Stomach (tissue), 4 donors: ENCODE results near the gene BIRC7.

Experiments
- EP300 ChIP-seq: sonication (generic); formaldehyde crosslinking; IDR thresholded peaks from one replicate; pipeline ENCODE4 v1.6.1; 2017; ENCODE audit warnings: antibody characterized with exemption
- POLR2A ChIP-seq, 4 donors: fragments of 450-650 bp; IDR thresholded peaks; one replicate each; pipeline ENCODE4 v1.6.1; 2016; ENCODE audit warnings: antibody characterized with exemption in 4 of 4, control low read depth in 2 of 4, mild to moderate bottlenecking in 1 of 4, moderate library complexity in 1 of 4
- POLR2AphosphoS5 ChIP-seq, 3 donors: sonication (generic); formaldehyde crosslinking; IDR thresholded peaks; one replicate each; pipeline ENCODE4 v1.6.1; 2016; ENCODE audit warnings: antibody characterized with exemption in 3 of 3
- TF ChIP-seq, protein P1 (sequence below), 7 experiments: fragments of 450-650 bp in 4 of 7; fragments of 200-600 bp in 3 of 7; sonication (generic) in 3 of 7; IDR thresholded peaks; one replicate each; pipeline ENCODE4 v1.5.1; 2016 to 2019; ENCODE audit warnings: antibody characterized with exemption in 7 of 7, control low read depth in 2 of 7, mild to moderate bottlenecking in 1 of 7

DNA sequence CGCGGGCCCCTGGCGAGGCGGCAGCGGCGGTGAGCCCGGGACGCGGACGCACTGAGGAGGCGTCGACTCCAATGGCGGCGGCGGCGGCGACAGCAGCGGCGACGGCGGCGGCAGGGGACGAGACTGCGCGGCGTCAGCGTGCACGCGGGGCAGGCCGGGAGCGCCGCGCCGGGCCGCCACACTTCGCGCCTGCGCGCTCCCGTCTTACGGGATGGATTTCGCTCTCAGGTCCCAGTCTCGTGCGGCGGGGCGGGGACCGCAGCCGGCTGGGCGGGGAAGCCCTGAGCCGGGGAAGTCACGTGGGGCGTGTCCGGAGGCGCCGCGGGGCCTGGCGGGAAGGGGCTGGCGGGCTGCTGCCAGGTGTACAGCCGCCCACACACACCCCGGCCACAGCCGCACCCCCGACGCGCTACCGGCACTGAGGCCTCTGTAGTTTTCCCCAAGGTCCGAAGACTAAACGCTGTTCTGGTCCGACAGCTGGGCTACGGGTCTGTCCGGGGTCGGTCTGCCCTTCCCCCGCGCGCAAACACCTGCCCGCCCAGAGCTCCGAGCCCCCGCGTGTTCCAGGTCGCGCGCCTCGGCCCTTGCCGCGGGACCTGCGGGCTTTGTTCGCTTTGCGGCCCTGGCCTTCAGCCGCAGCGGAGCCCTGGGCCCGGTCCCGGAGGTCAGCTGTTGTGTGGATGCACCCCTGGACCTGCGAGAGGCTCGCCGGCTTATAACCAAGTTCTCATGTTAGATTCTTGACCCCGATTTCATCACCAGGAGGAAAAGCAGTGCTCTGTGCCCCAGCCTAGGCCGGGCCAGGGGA, 19.5 kb upstream of the BIRC7 start, which contains the start of gene YTHDF1:
- TF ChIP-seq POLR2A (IDR thresholded peaks at IDR 0.05), result no peak
- TF ChIP-seq, protein P1, sequence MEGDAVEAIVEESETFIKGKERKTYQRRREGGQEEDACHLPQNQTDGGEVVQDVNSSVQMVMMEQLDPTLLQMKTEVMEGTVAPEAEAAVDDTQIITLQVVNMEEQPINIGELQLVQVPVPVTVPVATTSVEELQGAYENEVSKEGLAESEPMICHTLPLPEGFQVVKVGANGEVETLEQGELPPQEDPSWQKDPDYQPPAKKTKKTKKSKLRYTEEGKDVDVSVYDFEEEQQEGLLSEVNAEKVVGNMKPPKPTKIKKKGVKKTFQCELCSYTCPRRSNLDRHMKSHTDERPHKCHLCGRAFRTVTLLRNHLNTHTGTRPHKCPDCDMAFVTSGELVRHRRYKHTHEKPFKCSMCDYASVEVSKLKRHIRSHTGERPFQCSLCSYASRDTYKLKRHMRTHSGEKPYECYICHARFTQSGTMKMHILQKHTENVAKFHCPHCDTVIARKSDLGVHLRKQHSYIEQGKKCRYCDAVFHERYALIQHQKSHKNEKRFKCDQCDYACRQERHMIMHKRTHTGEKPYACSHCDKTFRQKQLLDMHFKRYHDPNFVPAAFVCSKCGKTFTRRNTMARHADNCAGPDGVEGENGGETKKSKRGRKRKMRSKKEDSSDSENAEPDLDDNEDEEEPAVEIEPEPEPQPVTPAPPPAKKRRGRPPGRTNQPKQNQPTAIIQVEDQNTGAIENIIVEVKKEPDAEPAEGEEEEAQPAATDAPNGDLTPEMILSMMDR (IDR thresholded peaks at IDR 0.05), result no peak
- peak; percentile 81 to 96 (median 94) for TF ChIP-seq POLR2AphosphoS5 (IDR thresholded peaks at IDR 0.05)
- TF ChIP-seq EP300, result no peak
